PC-9 (cell line): ENCODE measurements around the gene RNF145.

Experiments used
- CTCF ChIP-seq: fragments of 200-600 bp; sonication (generic); conservative IDR thresholded peaks from 2 replicates; pipeline ENCODE4 v1.6.1; 2017; ENCODE audit warnings: mixed run types, antibody characterized with exemption, mild to moderate bottlenecking, moderate library complexity
- EZH2 ChIP-seq: fragments of 200-600 bp; sonication (generic); IDR thresholded peaks from 2 replicates; pipeline ENCODE4 v1.8.0; 2017; ENCODE audit warnings: antibody characterized with exemption, low read depth

DNA sequence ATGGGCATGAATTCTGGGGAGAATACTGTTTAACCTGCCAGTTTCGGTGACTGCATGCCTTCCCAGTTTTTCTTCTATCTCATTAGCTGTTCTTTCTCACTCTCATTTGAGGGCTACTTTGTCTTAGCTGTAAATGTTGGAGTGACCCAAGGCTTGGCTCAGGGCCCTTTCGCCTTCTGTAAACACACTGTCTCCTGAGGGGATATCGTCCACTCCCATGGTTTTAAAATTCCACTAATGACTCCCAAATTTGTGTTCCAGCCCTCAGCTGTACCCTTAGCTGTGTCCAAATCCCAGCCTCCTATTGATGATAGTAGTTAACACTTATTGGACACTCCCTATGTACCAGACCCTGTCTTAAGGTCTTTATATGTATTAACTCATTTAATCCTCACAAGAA lies 14.1 kb upstream of the RNF145 start:
- no peak for TF ChIP-seq CTCF
- TF ChIP-seq EZH2, result no peak
